RWPE1 (cell line): Measurements from ENCODE around the gene CD300C.

ENCODE experiments used
- CTCF ChIA-PET: fragments of 350-600 bp; sonication (Branson Sonifier 250); formaldehyde crosslinking; extraction: SDS; loops from one replicate; lab custom pipeline; 2021; lab: Yijun Ruan, JAX
- POLR2A ChIA-PET: fragments of 400-600 bp; formaldehyde crosslinking; extraction: SDS; loops from one replicate; lab custom pipeline; 2020; ENCODE audit warnings: antibody characterized with exemption; ENCODE audit not compliant: low non-redundant PET; lab: Yijun Ruan, JAX
- DNase-seq: peaks from one replicate; pipeline ENCODE4 v3.0.0; 2012; ENCODE audit warnings: low spot score
- H3K27ac ChIP-seq: fragments of 450-650 bp; 2 replicates; pipeline ENCODE4 v1.5.1; 2017
- TF ChIP-seq, protein P1 (sequence below): fragments of 450-650 bp; conservative IDR thresholded peaks from 2 replicates; pipeline ENCODE4 v1.5.1; 2017; ENCODE audit warnings: low read depth, mild to moderate bottlenecking

Gene CD300C

DNA sequence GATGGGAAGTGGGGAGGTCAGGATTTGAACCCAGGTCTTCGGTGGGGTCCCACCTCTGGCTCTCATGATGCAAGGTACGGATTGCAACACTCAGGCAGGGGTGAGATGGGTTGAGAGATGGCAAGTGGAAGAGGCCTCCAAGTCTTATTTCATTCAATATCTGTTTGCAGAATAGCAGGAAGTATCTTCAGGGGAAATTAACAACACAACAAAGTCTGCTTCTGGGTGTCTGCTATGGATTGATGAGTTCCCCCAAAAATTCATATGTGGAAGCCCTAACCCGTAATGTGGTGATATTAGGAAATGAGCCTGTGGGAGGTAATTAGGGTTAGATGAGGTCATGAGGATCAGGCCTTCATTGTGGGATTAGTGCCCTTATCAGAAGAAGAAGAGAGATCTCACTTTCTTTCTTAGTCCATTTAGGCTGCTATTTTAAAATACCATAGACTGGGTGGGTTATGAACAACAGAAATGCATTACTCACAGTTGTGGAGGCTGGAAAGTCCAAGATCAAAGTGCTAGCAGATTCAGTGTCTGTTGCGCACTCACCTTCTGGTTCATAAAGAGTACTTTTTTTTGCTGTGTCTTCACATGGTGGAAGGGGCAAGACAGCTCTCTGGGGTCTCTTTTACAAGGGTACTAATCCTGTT, 25.8 kb upstream of the CD300C start:
- TF ChIP-seq, protein P1, sequence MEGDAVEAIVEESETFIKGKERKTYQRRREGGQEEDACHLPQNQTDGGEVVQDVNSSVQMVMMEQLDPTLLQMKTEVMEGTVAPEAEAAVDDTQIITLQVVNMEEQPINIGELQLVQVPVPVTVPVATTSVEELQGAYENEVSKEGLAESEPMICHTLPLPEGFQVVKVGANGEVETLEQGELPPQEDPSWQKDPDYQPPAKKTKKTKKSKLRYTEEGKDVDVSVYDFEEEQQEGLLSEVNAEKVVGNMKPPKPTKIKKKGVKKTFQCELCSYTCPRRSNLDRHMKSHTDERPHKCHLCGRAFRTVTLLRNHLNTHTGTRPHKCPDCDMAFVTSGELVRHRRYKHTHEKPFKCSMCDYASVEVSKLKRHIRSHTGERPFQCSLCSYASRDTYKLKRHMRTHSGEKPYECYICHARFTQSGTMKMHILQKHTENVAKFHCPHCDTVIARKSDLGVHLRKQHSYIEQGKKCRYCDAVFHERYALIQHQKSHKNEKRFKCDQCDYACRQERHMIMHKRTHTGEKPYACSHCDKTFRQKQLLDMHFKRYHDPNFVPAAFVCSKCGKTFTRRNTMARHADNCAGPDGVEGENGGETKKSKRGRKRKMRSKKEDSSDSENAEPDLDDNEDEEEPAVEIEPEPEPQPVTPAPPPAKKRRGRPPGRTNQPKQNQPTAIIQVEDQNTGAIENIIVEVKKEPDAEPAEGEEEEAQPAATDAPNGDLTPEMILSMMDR = no peak
- H3K27ac ChIP-seq = no peak overlapping the region
- ChIA-PET POLR2A (no interaction called here), CTCF (no interaction called here)
- no peak for DNase-seq

DNA sequence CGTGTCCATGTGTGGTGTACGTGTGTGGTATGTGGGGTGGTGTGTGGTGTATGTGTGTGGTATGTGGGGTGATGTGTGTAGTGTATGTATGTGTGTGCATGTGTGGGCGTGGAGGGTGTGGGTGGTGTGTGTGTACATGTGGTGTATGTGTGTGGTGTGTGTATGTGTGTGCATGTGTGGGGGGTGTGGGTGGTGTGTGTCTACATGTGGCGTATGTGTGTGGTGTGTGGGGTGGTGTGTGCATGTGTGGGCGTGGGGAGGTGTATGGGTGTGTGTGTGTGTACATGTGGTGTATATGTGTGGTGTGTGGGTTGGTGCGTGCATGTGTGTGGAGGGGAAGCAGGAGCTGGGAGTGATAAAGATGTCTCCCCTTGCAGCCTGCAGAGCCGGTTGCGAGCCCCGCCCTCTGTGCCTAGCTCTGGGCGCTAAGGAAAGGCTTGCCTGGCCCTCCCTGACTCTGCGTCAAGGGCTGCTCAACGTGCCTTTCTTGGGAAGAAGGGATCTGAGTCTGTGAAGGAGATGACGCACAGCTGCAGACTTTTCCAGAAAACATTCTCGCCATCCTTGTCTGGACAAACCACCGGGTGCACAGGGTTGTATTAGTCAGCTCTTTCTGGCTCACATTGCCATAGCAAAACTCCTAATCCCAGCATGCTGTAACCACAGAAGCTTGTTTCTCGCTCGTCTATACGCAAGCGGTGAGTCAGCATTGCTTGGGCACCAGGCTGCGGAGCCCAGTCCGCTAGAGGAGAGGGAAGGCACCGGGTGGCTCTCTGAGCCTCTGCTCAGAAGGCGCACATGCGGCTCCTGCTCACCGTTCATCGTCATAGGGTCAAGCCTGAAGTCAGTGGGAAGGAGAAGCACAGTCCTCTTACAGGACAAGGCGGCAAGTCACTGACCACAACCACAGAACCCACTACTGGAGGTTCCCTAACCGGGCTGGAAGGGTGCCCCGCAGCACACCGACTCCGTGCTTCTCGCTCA, 23.4 kb upstream of the CD300C start:
- H3K27ac ChIP-seq = peak overlapping the region; percentile 97
- peak; percentile 91 for DNase-seq
- CTCF ChIA-PET = interaction anchor here (0.9 to 1.1 kb wide), 2 partner anchors 33 to 88 kb away, joined by 4 to 5 read pairs; no protein-coding TSS in a partner anchor
- POLR2A ChIA-PET = interaction anchor here (0.6 kb wide), 1 partner anchor 196 kb away, joined by 3 read pairs; no protein-coding TSS in a partner anchor
- TF ChIP-seq, protein P1 = no peak

DNA sequence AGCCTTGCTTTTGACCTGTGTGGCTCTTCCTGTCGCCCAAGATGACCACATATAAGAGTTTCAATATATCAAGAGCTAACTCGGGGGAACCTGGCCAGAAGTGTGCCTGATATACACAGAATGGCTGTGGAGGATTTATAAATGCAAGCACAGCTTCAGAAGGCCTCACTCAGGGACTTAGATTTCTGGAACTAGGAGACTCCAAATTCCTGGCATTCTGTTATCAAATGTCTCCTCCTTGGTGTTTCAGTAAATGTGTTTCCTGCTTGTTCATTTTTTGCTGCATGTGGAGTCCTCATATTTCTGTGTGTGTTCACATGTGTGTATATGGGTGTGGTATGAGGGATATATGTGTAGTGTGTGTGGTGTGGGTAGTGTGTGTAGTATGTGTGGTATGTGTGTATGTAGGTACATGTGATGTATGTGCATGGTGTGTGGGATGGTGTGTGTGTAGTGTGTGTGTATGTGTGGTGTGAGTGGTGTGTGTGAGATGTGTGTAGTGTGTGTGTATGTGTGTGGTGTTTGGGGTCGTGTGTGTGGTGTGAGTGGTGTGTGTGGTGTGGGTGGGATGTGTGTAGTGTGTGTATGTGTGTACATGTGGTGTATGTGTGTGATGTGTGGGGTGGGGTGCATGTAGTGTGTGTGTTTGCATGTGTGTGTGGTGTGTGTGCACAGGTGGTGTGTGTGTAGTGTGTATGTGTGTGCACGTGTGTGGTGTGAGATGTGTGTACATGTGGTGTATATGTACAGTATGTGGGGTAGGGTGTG, 22.4 kb upstream of the CD300C start:
- POLR2A ChIA-PET = no interaction called here
- H3K27ac ChIP-seq = peak overlapping the region; percentile 97
- CTCF ChIA-PET = no interaction called here
- TF ChIP-seq, protein P1 = no peak
- DNase-seq = no peak

DNA sequence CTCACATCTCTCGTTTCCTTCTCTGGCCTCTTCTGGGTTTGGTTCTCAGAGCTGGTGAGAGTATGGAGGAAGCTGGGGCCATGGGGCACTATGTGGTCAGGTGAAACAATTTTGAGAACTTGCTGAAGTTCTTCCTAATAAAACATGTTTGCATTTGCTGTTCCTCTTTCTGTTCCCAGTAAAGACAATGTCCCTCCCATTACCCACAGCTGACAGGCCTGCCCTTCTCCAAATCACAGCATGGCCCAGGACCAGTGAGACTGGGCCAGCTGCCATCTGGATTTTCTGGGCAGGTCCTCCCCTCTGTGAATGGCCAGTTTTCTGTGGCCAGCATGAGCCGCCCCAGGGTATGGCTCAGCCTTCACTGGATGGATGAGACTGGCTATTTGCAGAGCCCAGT, 21.5 kb upstream of the CD300C start, which contains the start of gene CD300H:
Gene CD300H, minus strand, starts transcription at position 113 of the 400 bp plus-strand sequence.
- peak within 1 kb of the TSS; percentile 97 for H3K27ac ChIP-seq
- TF ChIP-seq, protein P1 = no peak
- ChIA-PET POLR2A (no interaction called here), CTCF (interaction anchor here (0.7 to 1.2 kb wide), 3 partner anchors 23 to 1611 kb away, joined by 3 to 4 read pairs (median 3); no protein-coding TSS in a partner anchor)
- no peak for DNase-seq

DNA sequence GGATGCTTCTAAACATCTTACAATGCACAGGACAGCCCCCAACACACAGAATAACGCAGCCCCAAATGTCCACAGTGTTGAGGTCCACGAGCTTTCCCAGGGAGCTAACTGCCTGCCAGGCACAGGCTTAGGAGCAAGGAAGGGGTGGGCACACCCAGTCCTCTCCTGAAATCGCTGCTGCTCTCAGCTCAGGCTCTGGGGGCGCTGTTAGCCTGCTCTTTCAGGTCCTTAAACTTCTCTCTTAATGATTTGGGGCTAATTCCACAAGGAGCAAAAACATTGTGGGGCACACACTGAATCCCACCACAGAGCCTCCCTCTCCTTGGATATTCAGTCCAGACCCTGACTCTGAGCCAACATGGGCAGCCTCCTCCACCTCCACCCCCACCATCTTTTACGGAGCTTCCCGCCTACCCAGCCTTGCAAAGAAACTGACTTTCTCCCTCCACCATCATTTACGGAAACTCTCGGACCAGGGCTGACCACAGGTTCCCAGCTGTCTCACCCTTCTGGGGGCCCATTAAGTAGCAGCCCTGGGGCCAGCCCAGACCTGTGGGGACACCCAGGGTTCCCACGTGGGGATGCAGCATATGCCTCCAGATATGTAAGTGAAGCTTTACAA, 20.3 kb upstream of the CD300C start:
- POLR2A ChIA-PET = no interaction called here
- peak overlapping the region; percentile 25 for H3K27ac ChIP-seq
- peak; percentile 31 for DNase-seq
- TF ChIP-seq, protein P1 = peak; percentile 78
- CTCF ChIA-PET = interaction anchor here (0.6 to 1.6 kb wide), 13 partner anchors 8 to 179 kb away, joined by 3 to 9 read pairs (median 5); partner anchors contain the start of gene CD300C
